ENCODE measurements around the gene KNTC1.

DNA sequence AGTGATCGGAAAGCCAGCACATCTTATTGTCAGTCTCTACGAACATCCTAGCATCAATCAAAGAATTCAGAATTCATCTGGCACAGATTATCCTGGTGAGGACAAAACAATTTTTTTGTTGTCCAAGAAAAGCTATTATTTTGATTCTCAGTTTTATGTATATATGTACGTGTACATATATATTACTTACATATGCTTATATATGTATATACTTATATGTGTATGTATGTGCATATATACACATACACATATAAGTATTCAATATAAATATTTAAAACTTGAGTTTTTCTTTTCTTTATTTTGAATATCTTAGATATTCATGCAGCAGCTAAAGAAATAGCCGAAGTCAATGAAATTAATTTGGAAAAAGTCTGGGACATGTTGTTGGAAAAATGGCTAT is 77.9 kb downstream of the KNTC1 start:
- no peak for TF ChIP-seq CTCF (conservative IDR thresholded peaks at IDR 0.05 in 1 of 2, IDR thresholded peaks at IDR 0.05 in 1 of 2; ENCODE audit: extremely low read depth in 1 of 2, insufficient read depth in 1 of 2, low read depth in 1 of 2, low read length in 2 of 2)
- no peak for TF ChIP-seq EZH2 (IDR thresholded peaks at IDR 0.05; ENCODE audit: borderline replicate concordance, low read length)
